SK-N-SH treated with all-trans-retinoic acid at 6 μM for 48 hours (cell line): Measurements from ENCODE around the gene VAMP3.

Experiments used
- ATAC-seq: fragments of 200-7000 bp; cut with Tn5 transposase; 3 replicates; pipeline ENCODE4 v1.9.1; 2020; ENCODE audit warnings: mild to moderate bottlenecking, moderate library complexity
- ARNTL ChIP-seq: fragments of 450-650 bp; formaldehyde crosslinking; IDR thresholded peaks from 2 replicates; pipeline ENCODE4 v1.5.0; 2020; ENCODE audit warnings: low read depth, mild to moderate bottlenecking, moderate library complexity, borderline replicate concordance
- BACH2 ChIP-seq: fragments of 250-450 bp; sonication (Bioruptor Pico); IDR thresholded peaks from 2 replicates; pipeline ENCODE4 v1.9.0; 2021; ENCODE audit warnings: mild to moderate bottlenecking, borderline replicate concordance
- CREB5 ChIP-seq: fragments of 250-450 bp; sonication (Bioruptor Pico); IDR thresholded peaks from 2 replicates; pipeline ENCODE4 v1.5.1; 2020; ENCODE audit warnings: low read depth, mild to moderate bottlenecking, moderate library complexity
- CSDC2 ChIP-seq: fragments of 250-450 bp; sonication (Bioruptor Pico); IDR thresholded peaks from 2 replicates; pipeline ENCODE4 v1.5.0; 2020; ENCODE audit warnings: mild to moderate bottlenecking, moderate library complexity
- ESRRG ChIP-seq: fragments of 250-450 bp; sonication (Bioruptor Pico); IDR thresholded peaks from 2 replicates; pipeline ENCODE4 v1.6.1; 2021; ENCODE audit warnings: mild to moderate bottlenecking
- GLIS3 ChIP-seq: fragments of 250-450 bp; sonication (Bioruptor Pico); IDR thresholded peaks from 2 replicates; pipeline ENCODE4 v1.5.0; 2020; ENCODE audit warnings: mild to moderate bottlenecking, moderate library complexity
- ISL1 ChIP-seq: fragments of 250-450 bp; sonication (Bioruptor Pico); IDR thresholded peaks from 2 replicates; pipeline ENCODE4 v2.1.2; 2022; ENCODE audit warnings: mild to moderate bottlenecking, moderate library complexity
- OSR1 ChIP-seq: fragments of 250-450 bp; sonication (Bioruptor Pico); IDR thresholded peaks from 2 replicates; pipeline ENCODE4 v1.8.0; 2022; ENCODE audit warnings: moderate library complexity, mild to moderate bottlenecking, inconsistent platforms
- PATZ1 ChIP-seq: fragments of 250-450 bp; sonication (Bioruptor Pico); IDR thresholded peaks from 2 replicates; pipeline ENCODE4 v1.8.0; 2020; ENCODE audit warnings: mild to moderate bottlenecking, moderate library complexity, borderline replicate concordance
- POU6F1 ChIP-seq: fragments of 250-450 bp; sonication (Bioruptor Pico); IDR thresholded peaks from 2 replicates; pipeline ENCODE4 v1.8.0; 2021; ENCODE audit warnings: low read depth, mild to moderate bottlenecking, moderate library complexity, borderline replicate concordance
- PPARA ChIP-seq: fragments of 250-450 bp; sonication (Bioruptor Pico); IDR thresholded peaks from 2 replicates; pipeline ENCODE4 v1.5.0; 2020; ENCODE audit warnings: mild to moderate bottlenecking, borderline replicate concordance
- RARB ChIP-seq: fragments of 250-450 bp; sonication (Bioruptor Pico); IDR thresholded peaks from 2 replicates; pipeline ENCODE4 v1.8.0; 2021; ENCODE audit warnings: mild to moderate bottlenecking, moderate library complexity
- SNAI2 ChIP-seq: fragments of 250-450 bp; sonication (Bioruptor Pico); IDR thresholded peaks from 2 replicates; pipeline ENCODE4 v1.5.0; 2020; ENCODE audit warnings: mild to moderate bottlenecking, moderate library complexity
- TCF4 ChIP-seq: fragments of 250-450 bp; sonication (Bioruptor Pico); IDR thresholded peaks from 2 replicates; pipeline ENCODE4 v1.8.0; 2021; ENCODE audit warnings: mild to moderate bottlenecking, moderate library complexity, borderline replicate concordance
- ZC3H10 ChIP-seq: fragments of 250-450 bp; sonication (Bioruptor Pico); IDR thresholded peaks from 2 replicates; pipeline ENCODE4 v1.5.1; 2021; ENCODE audit warnings: mild to moderate bottlenecking, moderate library complexity
- ZFP3 ChIP-seq: fragments of 250-450 bp; sonication (Bioruptor Pico); IDR thresholded peaks from 2 replicates; pipeline ENCODE4 v1.5.0; 2020; ENCODE audit warnings: mild to moderate bottlenecking, moderate library complexity
- ZFP30 ChIP-seq: fragments of 450-650 bp; formaldehyde crosslinking; IDR thresholded peaks from 2 replicates; pipeline ENCODE4 v1.5.0; 2022; ENCODE audit warnings: mild to moderate bottlenecking, moderate library complexity
- ZNF565 ChIP-seq: fragments of 450-650 bp; formaldehyde crosslinking; conservative IDR thresholded peaks from 2 replicates; pipeline ENCODE4 v1.5.0; 2020; ENCODE audit warnings: low read depth, mild to moderate bottlenecking, moderate library complexity
- ZNF8 ChIP-seq: fragments of 450-650 bp; formaldehyde crosslinking; IDR thresholded peaks from 2 replicates; pipeline ENCODE4 v1.5.0; 2020; ENCODE audit warnings: mild to moderate bottlenecking, moderate library complexity
- TF ChIP-seq, protein P1 (sequence below): fragments of 250-450 bp; sonication (Bioruptor Pico); IDR thresholded peaks from 2 replicates; pipeline ENCODE4 v1.5.1; 2021; ENCODE audit warnings: mild to moderate bottlenecking, moderate library complexity
- TF ChIP-seq, protein P2 (sequence below): fragments of 250-450 bp; sonication (Bioruptor Pico); IDR thresholded peaks from 2 replicates; pipeline ENCODE4 v1.5.0; 2020; ENCODE audit warnings: mild to moderate bottlenecking, moderate library complexity

The VAMP3 gene

DNA sequence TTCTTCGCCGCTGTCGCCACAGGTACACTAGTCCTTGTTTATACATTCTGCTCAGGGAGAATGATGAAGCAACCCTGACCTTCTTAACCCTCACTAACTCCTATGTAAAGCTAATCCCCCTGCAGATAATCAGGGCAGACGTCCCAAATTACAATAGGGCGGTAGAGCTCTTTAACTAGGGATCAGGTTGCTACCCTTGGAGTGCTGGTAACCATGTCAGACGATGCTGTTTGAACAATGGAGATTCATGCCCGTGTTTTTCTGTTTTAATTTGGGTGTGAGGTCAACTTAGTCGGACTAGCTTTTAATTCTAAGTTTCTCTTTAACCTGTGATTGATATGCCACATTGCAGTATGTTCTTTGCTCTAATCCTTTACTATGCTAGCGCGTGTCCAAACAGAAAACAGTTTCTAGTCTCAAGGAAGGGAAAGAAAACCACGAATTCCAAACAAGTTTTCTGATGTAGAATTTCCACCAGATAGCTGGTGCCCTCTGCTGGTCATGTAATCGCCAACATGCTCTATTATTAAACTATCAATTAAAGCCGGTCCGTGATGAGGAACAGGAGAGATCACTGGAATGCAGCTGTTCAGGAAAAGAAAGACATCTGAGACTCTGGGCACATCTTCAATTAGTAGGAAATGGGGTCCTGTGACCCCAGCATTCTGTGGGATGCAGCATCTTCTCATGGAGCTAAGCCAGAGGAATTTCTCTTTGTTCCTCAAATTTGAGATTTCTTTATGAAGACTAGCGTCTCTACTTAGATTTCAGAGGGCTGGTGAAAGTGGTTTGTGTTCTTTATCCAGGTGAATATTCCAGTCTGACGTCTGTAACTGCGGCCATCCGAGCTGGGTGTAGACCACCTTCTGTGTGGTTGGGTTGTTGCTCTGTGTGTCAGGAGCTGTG is 18.3 kb upstream of the VAMP3 start (continued):
- TF ChIP-seq, protein P1, sequence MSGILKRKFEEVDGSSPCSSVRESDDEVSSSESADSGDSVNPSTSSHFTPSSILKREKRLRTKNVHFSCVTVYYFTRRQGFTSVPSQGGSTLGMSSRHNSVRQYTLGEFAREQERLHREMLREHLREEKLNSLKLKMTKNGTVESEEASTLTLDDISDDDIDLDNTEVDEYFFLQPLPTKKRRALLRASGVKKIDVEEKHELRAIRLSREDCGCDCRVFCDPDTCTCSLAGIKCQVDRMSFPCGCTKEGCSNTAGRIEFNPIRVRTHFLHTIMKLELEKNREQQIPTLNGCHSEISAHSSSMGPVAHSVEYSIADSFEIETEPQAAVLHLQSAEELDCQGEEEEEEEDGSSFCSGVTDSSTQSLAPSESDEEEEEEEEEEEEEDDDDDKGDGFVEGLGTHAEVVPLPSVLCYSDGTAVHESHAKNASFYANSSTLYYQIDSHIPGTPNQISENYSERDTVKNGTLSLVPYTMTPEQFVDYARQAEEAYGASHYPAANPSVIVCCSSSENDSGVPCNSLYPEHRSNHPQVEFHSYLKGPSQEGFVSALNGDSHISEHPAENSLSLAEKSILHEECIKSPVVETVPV (CRISPR knock-in tag), result no peak
- TF ChIP-seq BACH2 (CRISPR knock-in tag), result no peak

- no peak for TF ChIP-seq ZFP3 (CRISPR knock-in tag)
- TF ChIP-seq ZC3H10 (CRISPR knock-in tag), result no peak
- TF ChIP-seq ZNF8 (CRISPR knock-in tag), result no peak
- TF ChIP-seq POU6F1 (CRISPR knock-in tag), result no peak
- TF ChIP-seq CREB5 (CRISPR knock-in tag), result no peak
- TF ChIP-seq SNAI2, result no peak
- TF ChIP-seq ZFP30 (CRISPR knock-in tag), result no peak
- no peak for TF ChIP-seq GLIS3 (CRISPR knock-in tag)
- TF ChIP-seq TCF4 (CRISPR knock-in tag), result no peak
- TF ChIP-seq PATZ1 (CRISPR knock-in tag), result no peak
- no peak for TF ChIP-seq OSR1 (CRISPR knock-in tag)
- TF ChIP-seq ZNF565, result no peak
- TF ChIP-seq, protein P2, sequence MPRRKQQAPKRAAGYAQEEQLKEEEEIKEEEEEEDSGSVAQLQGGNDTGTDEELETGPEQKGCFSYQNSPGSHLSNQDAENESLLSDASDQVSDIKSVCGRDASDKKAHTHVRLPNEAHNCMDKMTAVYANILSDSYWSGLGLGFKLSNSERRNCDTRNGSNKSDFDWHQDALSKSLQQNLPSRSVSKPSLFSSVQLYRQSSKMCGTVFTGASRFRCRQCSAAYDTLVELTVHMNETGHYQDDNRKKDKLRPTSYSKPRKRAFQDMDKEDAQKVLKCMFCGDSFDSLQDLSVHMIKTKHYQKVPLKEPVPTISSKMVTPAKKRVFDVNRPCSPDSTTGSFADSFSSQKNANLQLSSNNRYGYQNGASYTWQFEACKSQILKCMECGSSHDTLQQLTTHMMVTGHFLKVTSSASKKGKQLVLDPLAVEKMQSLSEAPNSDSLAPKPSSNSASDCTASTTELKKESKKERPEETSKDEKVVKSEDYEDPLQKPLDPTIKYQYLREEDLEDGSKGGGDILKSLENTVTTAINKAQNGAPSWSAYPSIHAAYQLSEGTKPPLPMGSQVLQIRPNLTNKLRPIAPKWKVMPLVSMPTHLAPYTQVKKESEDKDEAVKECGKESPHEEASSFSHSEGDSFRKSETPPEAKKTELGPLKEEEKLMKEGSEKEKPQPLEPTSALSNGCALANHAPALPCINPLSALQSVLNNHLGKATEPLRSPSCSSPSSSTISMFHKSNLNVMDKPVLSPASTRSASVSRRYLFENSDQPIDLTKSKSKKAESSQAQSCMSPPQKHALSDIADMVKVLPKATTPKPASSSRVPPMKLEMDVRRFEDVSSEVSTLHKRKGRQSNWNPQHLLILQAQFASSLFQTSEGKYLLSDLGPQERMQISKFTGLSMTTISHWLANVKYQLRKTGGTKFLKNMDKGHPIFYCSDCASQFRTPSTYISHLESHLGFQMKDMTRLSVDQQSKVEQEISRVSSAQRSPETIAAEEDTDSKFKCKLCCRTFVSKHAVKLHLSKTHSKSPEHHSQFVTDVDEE (CRISPR knock-in tag), result no peak
- no peak for TF ChIP-seq ISL1
- TF ChIP-seq BACH2 (CRISPR knock-in tag), result no peak
- TF ChIP-seq RARB (CRISPR knock-in tag), result no peak
- TF ChIP-seq ARNTL, result no peak
- TF ChIP-seq, all 23 proteins: peak for 0
- ATAC-seq, result no peak
Observed at GRCh38 chr1:7753641-7754040, 17.5 kb upstream of the VAMP3 start.

GRCh38 chr1:7754234-7754633 is 16.9 kb upstream of the VAMP3 start:
- TF ChIP-seq PPARA (CRISPR knock-in tag) (no peak), ISL1 (no peak), CREB5 (CRISPR knock-in tag) (no peak), ZFP3 (CRISPR knock-in tag) (no peak), POU6F1 (CRISPR knock-in tag) (no peak), ARNTL (no peak), ZNF8 (CRISPR knock-in tag) (no peak), OSR1 (CRISPR knock-in tag) (no peak), ZFP30 (CRISPR knock-in tag) (no peak), ESRRG (CRISPR knock-in tag) (no peak), CSDC2 (CRISPR knock-in tag) (no peak), PATZ1 (CRISPR knock-in tag) (no peak)
- ATAC-seq, result no peak
